Endothelial cell of umbilical vein (primary cell): ENCODE results near the gene DAP.

ENCODE experiments used
- CTCF ChIP-seq, 2 donors: IDR thresholded peaks; 1 replicate in 1 of 2; 2 replicates in 1 of 2; pipeline ENCODE4 v1.5.1; 2011; ENCODE audit warnings: low read length in 2 of 2, mild to moderate bottlenecking in 2 of 2, moderate library complexity in 2 of 2, control low read depth in 1 of 2, inconsistent platforms in 1 of 2, low read depth in 1 of 2; ENCODE audit not compliant: insufficient read depth in 1 of 2; ENCODE audit errors: extremely low read depth in 1 of 2
- POLR2AphosphoS5 ChIP-seq: IDR thresholded peaks from 2 replicates; pipeline ENCODE4 v1.6.1; 2012; ENCODE audit warnings: low read depth, mild to moderate bottlenecking, control low read depth, low read length, moderate library complexity; ENCODE audit not compliant: insufficient read depth

DNA sequence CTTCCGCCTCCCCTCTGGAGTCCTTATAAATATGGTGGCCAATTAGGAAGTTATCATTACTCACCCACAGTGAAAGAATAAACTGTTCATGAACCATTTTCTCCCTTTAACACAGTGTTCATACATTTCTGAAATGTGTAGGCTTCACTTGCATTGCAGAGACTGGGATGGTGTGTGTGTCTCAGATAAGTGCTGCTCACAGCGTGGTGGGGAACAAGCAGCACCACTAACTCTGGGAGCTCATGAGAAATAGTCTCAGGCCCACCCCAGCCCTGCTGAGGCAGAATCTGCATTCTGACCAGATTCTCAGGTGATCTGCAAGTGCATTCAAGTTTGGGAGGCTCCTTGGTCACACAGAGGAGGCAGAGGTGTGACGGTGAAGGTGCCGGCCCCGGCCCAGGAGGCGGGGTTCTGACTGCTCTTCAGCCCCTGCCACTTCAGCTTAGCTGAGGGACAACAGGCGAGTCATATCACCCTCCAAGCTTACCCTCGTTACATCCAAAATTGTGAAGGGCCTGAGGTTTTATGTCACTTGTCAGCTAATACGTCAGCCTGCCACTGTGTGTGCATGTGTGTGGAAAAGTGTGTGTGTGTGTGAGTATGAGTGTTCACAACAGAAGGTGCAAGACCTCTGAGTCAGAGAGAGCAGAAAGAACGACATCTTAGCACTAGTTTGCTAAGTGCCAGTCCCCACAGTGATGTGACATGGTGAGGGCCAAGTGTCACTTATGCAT, 34.7 kb downstream of the DAP start:
- TF ChIP-seq CTCF (IDR thresholded peaks at IDR 0.05; ENCODE audit: extremely low read depth in 1 of 2, insufficient read depth in 1 of 2, low read depth in 1 of 2, low read length in 2 of 2) (no peak), POLR2AphosphoS5 (no peak)
